ENCODE measurements around the gene S100A8. TPM values are rescaled to one million over a fixed set of nuclear protein-coding genes. Genes with fewer than 3 reads are reported as not detected.

The S100A8 gene
- total RNA-seq, 4 donors from 2014 or later = 13.1 to 745 (median 110) TPM

GRCh38 chr1:153343811-153344717 is 46.8 kb downstream of the S100A8 start:
- no peak for TF ChIP-seq CTCF (IDR thresholded peaks at IDR 0.05)
- TF ChIP-seq POLR2A (IDR thresholded peaks at IDR 0.05) = no peak
- TF ChIP-seq POLR2AphosphoS5 (IDR thresholded peaks at IDR 0.05) = no peak
- no peak overlapping the region for H3K27ac ChIP-seq
- no peak overlapping the region for H3K4me3 ChIP-seq
- WGBS, 2 donors (ENCODE audit: low coverage in 1 of 2) = 14 to 46% methylated on average over 2 to 6 of the region's 9 CpGs
- no peak for ATAC-seq
- H3K9me3 ChIP-seq = no peaks in the 10 kb centered on the region
- H3K36me3 ChIP-seq = no peaks in the 10 kb centered on the region
- no peaks in the 10 kb centered on the region for H3K4me1 ChIP-seq
- H3K27me3 ChIP-seq = peaks cover 62% of the 10 kb centered on the region

- no peak overlapping the region for H3K27ac ChIP-seq
- H3K27me3 ChIP-seq = peaks cover 59% of the 10 kb centered on the region
- ATAC-seq = no peak
- 30 to 55% methylated on average over 5 of the region's 5 CpGs for WGBS, 2 donors (ENCODE audit: low coverage in 1 of 2)
- H3K9me3 ChIP-seq = no peaks in the 10 kb centered on the region
- H3K36me3 ChIP-seq = no peaks in the 10 kb centered on the region
- H3K4me1 ChIP-seq = no peaks in the 10 kb centered on the region
- TF ChIP-seq CTCF (IDR thresholded peaks at IDR 0.05) = no peak
- TF ChIP-seq POLR2AphosphoS5 (IDR thresholded peaks at IDR 0.05) = no peak
- no peak for TF ChIP-seq POLR2A (IDR thresholded peaks at IDR 0.05)
- TF ChIP-seq EP300 (IDR thresholded peaks at IDR 0.05) = no peak
- no peak overlapping the region for H3K4me3 ChIP-seq
Observed at GRCh38 chr1:153343040-153343681, 47.7 kb downstream of the S100A8 start.

GRCh38 chr1:153342178-153342577 is 48.7 kb downstream of the S100A8 start:
- no peaks in the 10 kb centered on the region for H3K36me3 ChIP-seq
- H3K27me3 ChIP-seq = peaks cover 57% of the 10 kb centered on the region
- WGBS, 2 donors (ENCODE audit: low coverage in 1 of 2) = 62 to 86% methylated on average over 1 to 3 of the region's 3 CpGs
- no peak overlapping the region for H3K4me3 ChIP-seq
- no peak overlapping the region for H3K27ac ChIP-seq
- no peaks in the 10 kb centered on the region for H3K4me1 ChIP-seq
- TF ChIP-seq EP300 (IDR thresholded peaks at IDR 0.05) (no peak), POLR2A (IDR thresholded peaks at IDR 0.05) (no peak), CTCF (IDR thresholded peaks at IDR 0.05) (no peak), POLR2AphosphoS5 (IDR thresholded peaks at IDR 0.05) (no peak)
- no peaks in the 10 kb centered on the region for H3K9me3 ChIP-seq
- ATAC-seq = no peak

GRCh38 chr1:153341431-153341934 is 49.4 kb downstream of the S100A8 start:
- ATAC-seq = no peak
- H3K27me3 ChIP-seq = peaks cover 50% of the 10 kb centered on the region
- H3K36me3 ChIP-seq = no peaks in the 10 kb centered on the region
- H3K4me1 ChIP-seq = no peaks in the 10 kb centered on the region
- H3K9me3 ChIP-seq = no peaks in the 10 kb centered on the region
- 93% methylated on average over 3 of the region's 4 CpGs; no CpG with 5 or more reads in 1 of the 2 donors for WGBS, 2 donors (ENCODE audit: low coverage in 1 of 2)
- H3K4me3 ChIP-seq = no peak overlapping the region
- no peak overlapping the region for H3K27ac ChIP-seq
- TF ChIP-seq POLR2AphosphoS5 (IDR thresholded peaks at IDR 0.05) (no peak), POLR2A (IDR thresholded peaks at IDR 0.05) (no peak), EP300 (IDR thresholded peaks at IDR 0.05) (no peak), CTCF (IDR thresholded peaks at IDR 0.05) (no peak)

Measured in gastroesophageal sphincter (tissue), 4 donors.